Inferior parietal cortex (tissue), 1 donor: ENCODE data around the gene ADAMTS4.
"Not testable (repeated sequence)": the region's sequence is repeated elsewhere in the genome, so short reads cannot be mapped to it uniquely, and the experiment has no call there.

Experiments used
- DNase-seq: peaks from one replicate; pipeline ENCODE4 v3.0.0-alpha.2; 2016; ENCODE audit errors: extremely low spot score

Gene ADAMTS4

GRCh38 chr1:161198897-161199431 is at the start of gene ADAMTS4:
TSS of gene ADAMTS4 (minus strand) at chr1:161199054. CDS start at chr1:161198627, 427 bp downstream.
- peak; percentile 86 for DNase-seq

GRCh38 chr1:161244888-161245287 is 46.0 kb upstream of the ADAMTS4 start:
- DNase-seq: no peak

- DNase-seq: no peak
These were observed 43.5 kb upstream of the ADAMTS4 start for GRCh38 chr1:161242313-161242712.

GRCh38 chr1:161241682-161242081 is 42.8 kb upstream of the ADAMTS4 start:
- DNase-seq: no peak

- no peak for DNase-seq
These were observed 39.2 kb upstream of the ADAMTS4 start, which contains the start of gene NR1I3 for GRCh38 chr1:161238039-161238473. TSS of gene NR1I3 (minus strand) at chr1:161238203. CDS start at chr1:161236565, 1,638 bp downstream.

GRCh38 chr1:161235957-161236775 is 37.3 kb upstream of the ADAMTS4 start:
- DNase-seq: no peak

GRCh38 chr1:161233102-161233501 is 34.2 kb upstream of the ADAMTS4 start:
- no peak for DNase-seq

GRCh38 chr1:161230762-161231161 is 31.9 kb upstream of the ADAMTS4 start:
- no peak for DNase-seq

- DNase-seq: no peak
These were observed 31.0 kb upstream of the ADAMTS4 start for GRCh38 chr1:161229896-161230295.

- DNase-seq: no peak
These were observed 29.2 kb upstream of the ADAMTS4 start for GRCh38 chr1:161228032-161228431.

GRCh38 chr1:161227196-161227871 is 28.5 kb upstream of the ADAMTS4 start:
- peak; percentile 92 for DNase-seq

- no peak for DNase-seq
These were observed 27.9 kb upstream of the ADAMTS4 start for GRCh38 chr1:161226759-161227158.

GRCh38 chr1:161226320-161226711 is 27.5 kb upstream of the ADAMTS4 start:
- no peak for DNase-seq

GRCh38 chr1:161225534-161226319 is 26.9 kb upstream of the ADAMTS4 start, which contains the start of gene TOMM40L:
TSS of gene TOMM40L (plus strand) at chr1:161226060. CDS start at chr1:161226490, 430 bp downstream.
- peak; percentile 98 for DNase-seq

- no peak for DNase-seq
These were observed 26.3 kb upstream of the ADAMTS4 start for GRCh38 chr1:161225178-161225533.

- DNase-seq: not testable (repeated sequence)
These were observed 25.8 kb upstream of the ADAMTS4 start for GRCh38 chr1:161224695-161225087.

GRCh38 chr1:161223805-161224694 is 25.2 kb upstream of the ADAMTS4 start:
- no peak for DNase-seq

- no peak for DNase-seq
These were observed 23.5 kb upstream of the ADAMTS4 start for GRCh38 chr1:161222175-161223019.

- no peak for DNase-seq
These were observed 21.1 kb upstream of the ADAMTS4 start for GRCh38 chr1:161220002-161220401.
